Ishikawa (cell line): ENCODE results near the gene OR10H1.

Experiments used
- CEBPB ChIP-seq: IDR thresholded peaks from 2 replicates; pipeline ENCODE4 v1.6.1; 2012
- CREB1 ChIP-seq: IDR thresholded peaks from 2 replicates; pipeline ENCODE4 v1.6.1; 2012; ENCODE audit warnings: low read depth
- EGR1 ChIP-seq: IDR thresholded peaks from 2 replicates; pipeline ENCODE4 v1.6.1; 2012
- EP300 ChIP-seq: IDR thresholded peaks from 2 replicates; pipeline ENCODE4 v1.6.1; 2012; ENCODE audit warnings: borderline replicate concordance
- FOXM1 ChIP-seq: IDR thresholded peaks from 2 replicates; pipeline ENCODE4 v1.6.1; 2012; ENCODE audit warnings: low read depth, borderline replicate concordance
- MAX ChIP-seq: IDR thresholded peaks from 2 replicates; pipeline ENCODE4 v1.6.1; 2012
- NFIC ChIP-seq: IDR thresholded peaks from 2 replicates; pipeline ENCODE4 v1.6.1; 2012
- RAD21 ChIP-seq: IDR thresholded peaks from 2 replicates; pipeline ENCODE4 v1.6.1; 2012; ENCODE audit warnings: low read depth
- REST ChIP-seq: IDR thresholded peaks from 2 replicates; pipeline ENCODE4 v1.6.1; 2012; ENCODE audit warnings: low read depth, mild to moderate bottlenecking
- TAF1 ChIP-seq: IDR thresholded peaks from 2 replicates; pipeline ENCODE4 v1.6.1; 2012; ENCODE audit warnings: low read depth, mild to moderate bottlenecking
- TCF12 ChIP-seq: IDR thresholded peaks from 2 replicates; pipeline ENCODE4 v1.6.1; 2012; ENCODE audit warnings: low read depth
- TEAD4 ChIP-seq: IDR thresholded peaks from 2 replicates; pipeline ENCODE4 v1.6.1; 2012
- YY1 ChIP-seq: IDR thresholded peaks from 2 replicates; pipeline ENCODE4 v1.6.1; 2012; ENCODE audit warnings: low read depth
- ZBTB7A ChIP-seq: IDR thresholded peaks from 2 replicates; pipeline ENCODE4 v1.6.1; 2012; ENCODE audit warnings: low read depth
- TF ChIP-seq, protein P1 (sequence below): IDR thresholded peaks from 2 replicates; pipeline ENCODE4 v1.6.1; 2012

Gene OR10H1

DNA sequence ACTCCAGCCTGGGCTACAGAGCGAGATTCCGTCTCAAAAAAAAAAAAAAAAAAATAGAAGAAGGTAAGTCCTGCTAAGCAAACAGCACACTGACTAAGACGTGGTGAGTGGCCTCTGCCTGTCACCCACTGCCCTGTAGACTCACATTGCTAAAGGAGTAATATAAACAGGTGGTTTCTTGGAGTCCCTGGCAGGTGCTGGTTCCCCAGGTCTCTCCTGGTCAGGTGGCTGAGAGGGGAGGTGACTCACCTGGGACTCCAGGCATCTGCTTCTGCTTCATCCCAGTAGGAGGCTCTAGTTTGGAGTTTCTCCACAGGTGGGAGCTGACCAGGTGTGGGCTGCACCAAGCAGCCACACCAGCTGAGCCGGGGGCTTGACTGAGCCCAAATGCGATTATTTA, at the start of gene OR10H1:
Gene OR10H1, minus strand, starts transcription at position 359 of the 400 bp plus-strand sequence. CDS start 7,627 bp downstream, outside the sequence.
- no peak for TF ChIP-seq EGR1
- TF ChIP-seq YY1: no peak
- TF ChIP-seq TAF1: no peak
- no peak for TF ChIP-seq TCF12
- TF ChIP-seq CREB1: no peak
- no peak for TF ChIP-seq NFIC
- TF ChIP-seq ZBTB7A: no peak
- TF ChIP-seq, protein P1, sequence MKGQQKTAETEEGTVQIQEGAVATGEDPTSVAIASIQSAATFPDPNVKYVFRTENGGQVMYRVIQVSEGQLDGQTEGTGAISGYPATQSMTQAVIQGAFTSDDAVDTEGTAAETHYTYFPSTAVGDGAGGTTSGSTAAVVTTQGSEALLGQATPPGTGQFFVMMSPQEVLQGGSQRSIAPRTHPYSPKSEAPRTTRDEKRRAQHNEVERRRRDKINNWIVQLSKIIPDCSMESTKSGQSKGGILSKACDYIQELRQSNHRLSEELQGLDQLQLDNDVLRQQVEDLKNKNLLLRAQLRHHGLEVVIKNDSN: no peak
- TF ChIP-seq MAX: no peak
- TF ChIP-seq REST: no peak

DNA sequence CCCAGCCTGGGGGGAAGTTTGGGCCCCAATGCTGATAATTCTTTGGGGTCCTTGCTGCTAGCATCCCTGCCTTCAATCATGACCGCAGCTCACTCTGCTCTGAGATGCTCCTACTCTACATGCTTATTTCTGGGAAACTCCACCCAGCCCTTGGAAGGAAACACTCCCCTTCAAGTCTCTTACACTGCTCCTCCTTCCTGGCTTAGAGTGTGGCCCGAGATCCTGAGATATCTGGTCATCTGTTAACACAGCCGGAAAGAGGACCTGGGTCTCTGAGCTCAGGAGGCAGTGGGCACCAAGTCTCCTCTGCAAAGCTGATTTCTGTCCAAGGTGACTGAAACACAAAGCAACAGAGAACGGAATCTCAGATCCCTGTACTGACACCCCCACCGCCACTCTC, 49.4 kb upstream of the OR10H1 start:
- no peak for TF ChIP-seq TEAD4
- no peak for TF ChIP-seq NFIC
- TF ChIP-seq REST: no peak
- TF ChIP-seq YY1: no peak
- no peak for TF ChIP-seq TAF1
- TF ChIP-seq RAD21: no peak
- no peak for TF ChIP-seq ZBTB7A
- no peak for TF ChIP-seq FOXM1
- no peak for TF ChIP-seq TCF12
- TF ChIP-seq, protein P1: no peak
- no peak for TF ChIP-seq MAX
- TF ChIP-seq CEBPB: no peak
- no peak for TF ChIP-seq EGR1
- TF ChIP-seq CREB1: no peak
- no peak for TF ChIP-seq EP300

DNA sequence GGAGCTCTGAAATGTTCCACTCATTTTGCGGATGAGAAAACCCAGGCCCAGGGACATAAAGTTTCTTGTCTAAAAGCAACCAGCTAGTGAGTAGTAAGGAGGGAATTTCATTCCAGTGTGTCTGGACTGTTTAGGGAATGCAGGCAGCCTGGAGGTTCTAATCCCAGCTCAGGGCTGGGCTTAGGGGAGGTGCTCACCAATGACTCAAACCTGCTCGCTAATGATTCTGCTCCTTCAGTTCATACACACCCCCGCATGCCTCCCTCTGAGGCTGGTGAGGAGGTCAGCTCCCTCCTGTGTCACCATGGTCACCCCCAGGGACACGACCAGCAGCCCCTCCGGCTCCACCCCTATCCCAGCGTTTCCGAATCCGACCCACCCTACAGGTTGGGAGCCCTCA, 47.8 kb upstream of the OR10H1 start:
- TF ChIP-seq TEAD4 (no peak), CEBPB (no peak)

GRCh38 chr19:15862444-15862843, 47.0 kb upstream of the OR10H1 start:
- TF ChIP-seq CREB1 (no peak), CEBPB (no peak), ZBTB7A (no peak), TCF12 (no peak), RAD21 (no peak)

GRCh38 chr19:15860522-15860921, 45.1 kb upstream of the OR10H1 start:
- TF ChIP-seq TEAD4 (no peak), TCF12 (no peak), CEBPB (no peak), YY1 (no peak), EGR1 (no peak), FOXM1 (no peak), MAX (no peak), TAF1 (no peak), RAD21 (no peak), REST (no peak), ZBTB7A (no peak), NFIC (no peak), CREB1 (no peak), EP300 (no peak)
- TF ChIP-seq, protein P1: no peak
